Activated CD8-positive, alpha-beta memory T cell treated with anti-CD3 and anti-CD28 coated beads, Interleukin-2, amount 10 ng/mL, durations not matched to agents 7 days and 5 days (primary cell): ENCODE data around the gene RAI14. TPM values are rescaled to one million over a fixed set of nuclear protein-coding genes. Genes with fewer than 3 reads are reported as not detected.
"Not testable (repeated sequence)": the region's sequence is repeated elsewhere in the genome, so short reads cannot be mapped to it uniquely, and the experiment has no call there.

Experiments
- ATAC-seq: fragments of 150-1000 bp; cut with Tn5 transposase; one replicate; pipeline ENCODE4 v1.10.0; 2021; ENCODE audit warnings: moderate library complexity
- CTCF ChIA-PET: fragments of 350-600 bp; sonication (Branson Sonifier 250); formaldehyde crosslinking; loops from one replicate; lab custom pipeline; 2021; ENCODE audit warnings: antibody characterized with exemption; lab: Charles Lee
- DNase-seq: peaks from one replicate; pipeline ENCODE4 v3.0.0-alpha.2; 2020
- H3K27ac Mint-ChIP-seq: one replicate; pipeline ENCODE4 v1.8.0; 2021; ENCODE audit warnings: mild to moderate bottlenecking, mixed read lengths
- H3K27me3 Mint-ChIP-seq: one replicate; pipeline ENCODE4 v1.8.0; 2021; ENCODE audit warnings: mixed read lengths
- H3K36me3 Mint-ChIP-seq: one replicate; pipeline ENCODE4 v1.8.0; 2021; ENCODE audit warnings: mild to moderate bottlenecking, mixed read lengths
- H3K4me1 Mint-ChIP-seq: one replicate; pipeline ENCODE4 v1.8.0; 2021; ENCODE audit warnings: mixed read lengths
- H3K4me3 Mint-ChIP-seq: one replicate; pipeline ENCODE4 v1.8.0; 2021; ENCODE audit warnings: mild to moderate bottlenecking, moderate library complexity, mixed read lengths
- H3K9me3 Mint-ChIP-seq: one replicate; pipeline ENCODE4 v1.8.0; 2022; ENCODE audit warnings: low read depth, mixed read lengths
- total RNA-seq, 2 experiments: library from RNA; stranded (reverse); gene quantifications; one replicate each; pipeline ENCODE4 v1.2.3, GENCODE V29; 2021

RAI14 gene
- total RNA-seq, 2 experiments from 2014 or later, result 0.61 TPM; not detected in 1

GRCh38 chr5:34722183-34722582 lies 66.1 kb downstream of the RAI14 start:
- Mint-ChIP-seq H3K9me3 (no peaks in the 10 kb centered on the region), H3K27me3 (peaks cover 4% of the 10 kb centered on the region), H3K4me3 (no peak overlapping the region), H3K4me1 (no peaks in the 10 kb centered on the region), H3K36me3 (no peaks in the 10 kb centered on the region), H3K27ac (no peak overlapping the region)
- no peak for ATAC-seq
- CTCF ChIA-PET, result interaction anchor here (0.6 kb wide), 1 partner anchor 1074 kb away, joined by 3 read pairs; no protein-coding TSS in a partner anchor
- no peak for DNase-seq

- CTCF ChIA-PET, result no interaction called here
- DNase-seq (no peak), ATAC-seq (no peak)
- Mint-ChIP-seq H3K36me3 (no peaks in the 10 kb centered on the region), H3K9me3 (no peaks in the 10 kb centered on the region), H3K27me3 (peaks cover 3% of the 10 kb centered on the region), H3K27ac (no peak overlapping the region), H3K4me3 (no peak overlapping the region), H3K4me1 (no peaks in the 10 kb centered on the region)
Measured at GRCh38 chr5:34724741-34725140, 68.6 kb downstream of the RAI14 start.

GRCh38 chr5:34727166-34727749 lies 71.1 kb downstream of the RAI14 start:
- H3K4me3 Mint-ChIP-seq, H3K27me3 Mint-ChIP-seq, DNase-seq, H3K27ac Mint-ChIP-seq, H3K9me3 Mint-ChIP-seq, H3K36me3 Mint-ChIP-seq, ATAC-seq, CTCF ChIA-PET, H3K4me1 Mint-ChIP-seq: not testable (repeated sequence)

- no peaks in the 10 kb centered on the region for H3K36me3 Mint-ChIP-seq
- H3K27ac Mint-ChIP-seq, result no peak overlapping the region
- no peak for DNase-seq
- H3K4me1 Mint-ChIP-seq, result no peaks in the 10 kb centered on the region
- no peak for ATAC-seq
- H3K27me3 Mint-ChIP-seq, result peaks cover 5% of the 10 kb centered on the region
- H3K4me3 Mint-ChIP-seq, result no peak overlapping the region
- H3K9me3 Mint-ChIP-seq, result no peaks in the 10 kb centered on the region
- CTCF ChIA-PET, result no interaction called here
Measured at GRCh38 chr5:34728236-34728635, 72.1 kb downstream of the RAI14 start.

GRCh38 chr5:34731435-34732232 lies 75.5 kb downstream of the RAI14 start:
- Mint-ChIP-seq H3K9me3 (no peaks in the 10 kb centered on the region), H3K27me3 (peaks cover 7% of the 10 kb centered on the region), H3K4me1 (no peaks in the 10 kb centered on the region), H3K4me3 (no peak overlapping the region), H3K36me3 (no peaks in the 10 kb centered on the region), H3K27ac (no peak overlapping the region)
- ATAC-seq (no peak), DNase-seq (no peak)
- CTCF ChIA-PET, result no interaction called here

- H3K36me3 Mint-ChIP-seq, result no peaks in the 10 kb centered on the region
- ATAC-seq, result no peak
- no peak overlapping the region for H3K4me3 Mint-ChIP-seq
- H3K27me3 Mint-ChIP-seq, result peaks cover 12% of the 10 kb centered on the region
- H3K4me1 Mint-ChIP-seq, result no peaks in the 10 kb centered on the region
- no peak for DNase-seq
- no peak overlapping the region for H3K27ac Mint-ChIP-seq
- H3K9me3 Mint-ChIP-seq, result no peaks in the 10 kb centered on the region
- CTCF ChIA-PET, result no interaction called here
Measured at GRCh38 chr5:34734326-34734725, 78.2 kb downstream of the RAI14 start.

GRCh38 chr5:34735491-34736426 lies 79.6 kb downstream of the RAI14 start:
- Mint-ChIP-seq H3K9me3 (no peaks in the 10 kb centered on the region), H3K27me3 (peaks cover 7% of the 10 kb centered on the region), H3K27ac (no peak overlapping the region), H3K36me3 (no peaks in the 10 kb centered on the region), H3K4me1 (no peaks in the 10 kb centered on the region), H3K4me3 (no peak overlapping the region)
- ATAC-seq (no peak), DNase-seq (no peak)
- CTCF ChIA-PET, result no interaction called here

GRCh38 chr5:34736445-34737115 lies 80.5 kb downstream of the RAI14 start:
- H3K4me3 Mint-ChIP-seq, result no peak overlapping the region
- H3K36me3 Mint-ChIP-seq, result no peaks in the 10 kb centered on the region
- no peak overlapping the region for H3K27ac Mint-ChIP-seq
- no peak for DNase-seq
- no peaks in the 10 kb centered on the region for H3K9me3 Mint-ChIP-seq
- H3K4me1 Mint-ChIP-seq, result no peaks in the 10 kb centered on the region
- ATAC-seq, result no peak
- H3K27me3 Mint-ChIP-seq, result peaks cover 7% of the 10 kb centered on the region
- CTCF ChIA-PET, result no interaction called here

- no peaks in the 10 kb centered on the region for H3K4me1 Mint-ChIP-seq
- CTCF ChIA-PET, result no interaction called here
- ATAC-seq, result no peak
Measured at GRCh38 chr5:34737731-34738130, 81.6 kb downstream of the RAI14 start.

GRCh38 chr5:34738381-34738780 lies 82.3 kb downstream of the RAI14 start:
- CTCF ChIA-PET, result no interaction called here
- DNase-seq (no peak), ATAC-seq (no peak)
- H3K27ac Mint-ChIP-seq, result no peak overlapping the region
- H3K4me3 Mint-ChIP-seq, result no peak overlapping the region
- no peaks in the 10 kb centered on the region for H3K36me3 Mint-ChIP-seq
- H3K9me3 Mint-ChIP-seq, result no peaks in the 10 kb centered on the region
- H3K4me1 Mint-ChIP-seq, result no peaks in the 10 kb centered on the region
- peaks cover 7% of the 10 kb centered on the region for H3K27me3 Mint-ChIP-seq

More at GRCh38 chr5:34737731-34738130, 81.6 kb downstream of the RAI14 start:
- H3K27me3 Mint-ChIP-seq, result peaks cover 7% of the 10 kb centered on the region
- no peaks in the 10 kb centered on the region for H3K9me3 Mint-ChIP-seq
- DNase-seq, result no peak
- H3K27ac Mint-ChIP-seq, result no peak overlapping the region
- no peaks in the 10 kb centered on the region for H3K36me3 Mint-ChIP-seq
- H3K4me3 Mint-ChIP-seq, result no peak overlapping the region

- Mint-ChIP-seq H3K27ac (no peak overlapping the region), H3K4me3 (no peak overlapping the region), H3K9me3 (no peaks in the 10 kb centered on the region), H3K27me3 (peaks cover 4% of the 10 kb centered on the region), H3K4me1 (no peaks in the 10 kb centered on the region), H3K36me3 (no peaks in the 10 kb centered on the region)
- no peak for DNase-seq
- CTCF ChIA-PET, result no interaction called here
- ATAC-seq, result no peak
Measured at GRCh38 chr5:34740389-34740806, 84.3 kb downstream of the RAI14 start.

- Mint-ChIP-seq H3K27me3 (peaks cover 9% of the 10 kb centered on the region), H3K36me3 (no peaks in the 10 kb centered on the region), H3K27ac (no peak overlapping the region), H3K4me3 (no peak overlapping the region), H3K4me1 (no peaks in the 10 kb centered on the region), H3K9me3 (no peaks in the 10 kb centered on the region)
- CTCF ChIA-PET, result no interaction called here
- no peak for ATAC-seq
- DNase-seq, result no peak
Measured at GRCh38 chr5:34742061-34742460, 85.9 kb downstream of the RAI14 start.

GRCh38 chr5:34743878-34744277 lies 87.8 kb downstream of the RAI14 start:
- no peak for ATAC-seq
- no peaks in the 10 kb centered on the region for H3K4me1 Mint-ChIP-seq
- H3K9me3 Mint-ChIP-seq, result no peaks in the 10 kb centered on the region
- DNase-seq, result no peak
- no peak overlapping the region for H3K27ac Mint-ChIP-seq
- H3K36me3 Mint-ChIP-seq, result no peaks in the 10 kb centered on the region
- H3K4me3 Mint-ChIP-seq, result no peak overlapping the region
- peaks cover 5% of the 10 kb centered on the region for H3K27me3 Mint-ChIP-seq
- CTCF ChIA-PET, result no interaction called here
